Mesenchymal stem cell (in vitro differentiated cells and primary cell): Measurements from ENCODE around the gene DPH7.
A peak's percentile ranks its signal among the peaks of the same experiment; 100 is the strongest.
"Not testable (repeated sequence)": the region's sequence is repeated elsewhere in the genome, so short reads cannot be mapped to it uniquely, and the experiment has no call there.

Experiments
- DNase-seq: peaks from one replicate; pipeline ENCODE4 v3.0.0-alpha.2; 2013
- H2AFZ ChIP-seq: one replicate; pipeline ENCODE4 v1.6.1; 2013; ENCODE audit warnings: low read depth, mild to moderate bottlenecking, control low read depth, inconsistent platforms, low read length, moderate library complexity
- H2AK5ac ChIP-seq: 2 replicates; pipeline ENCODE4 v1.6.1; 2013; ENCODE audit warnings: low read length, moderate library complexity, mild to moderate bottlenecking, inconsistent platforms; ENCODE audit not compliant: severe bottlenecking
- H2BK120ac ChIP-seq: one replicate; pipeline ENCODE4 v1.6.1; 2013; ENCODE audit warnings: low read depth, mild to moderate bottlenecking, inconsistent platforms, low read length, moderate library complexity
- H2BK12ac ChIP-seq, 2 experiments: one replicate each; pipeline ENCODE4 v1.6.1; 2013; ENCODE audit warnings: inconsistent platforms in 2 of 2, low read length in 2 of 2, mild to moderate bottlenecking in 2 of 2, moderate library complexity in 2 of 2, control low read depth in 1 of 2
- H2BK15ac ChIP-seq: one replicate; pipeline ENCODE4 v1.6.1; 2013; ENCODE audit warnings: mild to moderate bottlenecking, low read depth, inconsistent platforms; ENCODE audit not compliant: poor library complexity, severe bottlenecking
- H2BK5ac ChIP-seq: 2 replicates; pipeline ENCODE4 v1.6.1; 2013; ENCODE audit warnings: low read depth, mild to moderate bottlenecking, low read length, control low read depth, inconsistent platforms; ENCODE audit not compliant: poor library complexity, severe bottlenecking
- H3K14ac ChIP-seq, 2 experiments: one replicate each; pipeline ENCODE4 v1.6.1; 2013; ENCODE audit warnings: inconsistent platforms in 2 of 2, low read length in 2 of 2, control low read depth in 1 of 2, mild to moderate bottlenecking in 1 of 2, moderate library complexity in 1 of 2
- H3K18ac ChIP-seq, 2 experiments: one replicate each; pipeline ENCODE4 v1.6.1; 2013; ENCODE audit warnings: inconsistent platforms in 2 of 2, low read length in 2 of 2, control low read depth in 1 of 2, low read depth in 1 of 2, mild to moderate bottlenecking in 1 of 2
- H3K23ac ChIP-seq, 2 experiments: one replicate each; pipeline ENCODE4 v1.6.1; 2013; ENCODE audit warnings: inconsistent platforms in 2 of 2, low read length in 2 of 2, mild to moderate bottlenecking in 2 of 2, moderate library complexity in 2 of 2, control low read depth in 1 of 2
- H3K27ac ChIP-seq: 2 replicates; pipeline ENCODE4 v1.5.1; 2013; ENCODE audit warnings: mild to moderate bottlenecking, moderate library complexity, low read length, control low read depth, inconsistent platforms; ENCODE audit not compliant: poor library complexity, severe bottlenecking
- H3K27me3 ChIP-seq, 2 experiments: 2 replicates each; pipeline versions ENCODE4 v1.6.1 to v1.7.0; 2013; ENCODE audit warnings: low read length in 2 of 2, mild to moderate bottlenecking in 2 of 2, moderate library complexity in 2 of 2, control low read depth in 1 of 2, inconsistent platforms in 1 of 2; ENCODE audit not compliant: control insufficient read depth in 1 of 2, insufficient read depth in 1 of 2
- H3K36me3 ChIP-seq, 2 experiments: 2 replicates each; pipeline versions ENCODE4 v1.6.1 to v1.7.0; 2013; ENCODE audit warnings: low read length in 2 of 2, control low read depth in 1 of 2, inconsistent platforms in 1 of 2, low read depth in 1 of 2, mild to moderate bottlenecking in 1 of 2; ENCODE audit not compliant: insufficient read depth in 2 of 2, control insufficient read depth in 1 of 2
- H3K4ac ChIP-seq, 2 experiments: one replicate each; pipeline ENCODE4 v1.6.1; 2013; ENCODE audit warnings: inconsistent platforms in 2 of 2, low read length in 2 of 2, mild to moderate bottlenecking in 2 of 2, moderate library complexity in 2 of 2, control low read depth in 1 of 2, low read depth in 1 of 2
- H3K4me1 ChIP-seq: 2 replicates; pipeline ENCODE4 v1.6.1; 2013; ENCODE audit warnings: low read depth, low read length, control low read depth; ENCODE audit not compliant: control insufficient read depth, insufficient read depth
- H3K4me2 ChIP-seq: 2 replicates; pipeline ENCODE4 v1.6.1; 2013; ENCODE audit warnings: low read length, mild to moderate bottlenecking, inconsistent platforms; ENCODE audit not compliant: poor library complexity, severe bottlenecking
- H3K4me3 ChIP-seq, 2 experiments: 2 replicates each; pipeline versions ENCODE4 v1.5.1 to v1.7.0; 2013; ENCODE audit warnings: low read length in 2 of 2, mild to moderate bottlenecking in 2 of 2, control low read depth in 1 of 2, low read depth in 1 of 2; ENCODE audit not compliant: insufficient read depth in 1 of 2
- H3K79me1 ChIP-seq: replicated peaks from 2 replicates; pipeline ENCODE4 v1.6.1; 2013; ENCODE audit warnings: mild to moderate bottlenecking, control low read depth, low read length, inconsistent platforms; ENCODE audit not compliant: poor library complexity, severe bottlenecking
- H3K9ac ChIP-seq: 2 replicates; pipeline ENCODE4 v1.7.0; 2013; ENCODE audit warnings: mild to moderate bottlenecking, low read length, moderate library complexity
- H3K9me3 ChIP-seq: 2 replicates; pipeline ENCODE4 v1.7.0; 2013; ENCODE audit warnings: mild to moderate bottlenecking, low read length; ENCODE audit not compliant: control insufficient read depth
- H4K8ac ChIP-seq: one replicate; pipeline ENCODE4 v1.6.1; 2013; ENCODE audit warnings: inconsistent platforms, mild to moderate bottlenecking, low read length, moderate library complexity
- H4K91ac ChIP-seq: one replicate; pipeline ENCODE4 v1.6.1; 2013; ENCODE audit warnings: mild to moderate bottlenecking, low read length, inconsistent platforms
- WGBS: methylation state at CpG from one replicate; pipeline ENCODE4 v1.1.7; 2013; ENCODE audit warnings: mixed read lengths; 5-methylcytosine and 5-hydroxymethylcytosine counted together

The DPH7 gene

DNA sequence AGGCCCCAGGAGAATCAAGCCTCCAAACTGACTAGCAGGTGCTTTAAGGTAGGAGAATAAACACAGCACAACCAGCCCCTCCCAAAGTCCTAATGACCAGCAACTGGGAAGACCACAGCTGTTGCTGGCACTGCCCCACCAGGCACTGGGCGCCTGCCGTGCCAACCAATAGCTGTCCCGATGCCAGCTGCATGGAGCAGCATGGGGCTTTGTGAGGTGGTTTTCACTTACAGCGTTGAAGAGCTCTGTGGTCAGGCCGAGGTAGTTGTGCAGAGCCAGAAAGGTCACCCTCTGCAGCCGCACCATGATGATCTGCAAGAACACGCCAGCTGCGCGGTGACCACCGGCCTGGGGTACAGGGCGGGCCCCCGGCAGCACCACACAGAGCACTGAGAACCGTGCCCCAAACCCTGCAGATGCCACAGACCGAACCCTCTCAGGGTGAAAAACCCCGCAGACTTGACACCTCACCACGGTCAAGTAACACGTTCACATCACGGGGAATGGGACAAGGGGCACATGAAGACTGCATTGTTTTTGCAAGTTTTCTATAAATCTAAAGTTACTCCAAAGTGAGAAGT is 57.2 kb downstream of the DPH7 start:
- H3K27ac ChIP-seq = no peak overlapping the region
- H2BK15ac ChIP-seq = no peak overlapping the region
- peaks cover 7% of the 10 kb centered on the region for H3K4me1 ChIP-seq
- H2BK5ac ChIP-seq = no peak overlapping the region
- no peak overlapping the region for H3K4me2 ChIP-seq
- H3K9me3 ChIP-seq = no peaks in the 10 kb centered on the region
- H2AFZ ChIP-seq = no peak overlapping the region
- DNase-seq = no peak
- H3K18ac ChIP-seq = no peak overlapping the region
- no peak overlapping the region for H3K23ac ChIP-seq
- H4K8ac ChIP-seq = no peak overlapping the region
- H4K91ac ChIP-seq = no peak overlapping the region
- no peak overlapping the region for H3K9ac ChIP-seq
- no peak overlapping the region for H3K14ac ChIP-seq
- H3K79me1 ChIP-seq = no peaks in the 10 kb centered on the region
- no peak overlapping the region for H3K4me3 ChIP-seq
- no peak overlapping the region for H3K4ac ChIP-seq
- 94% methylated on average over 18 of the region's 18 CpGs for WGBS
- peaks cover 0 to 10% of the 10 kb centered on the region in 2 experiments for H3K36me3 ChIP-seq
- no peak overlapping the region for H2AK5ac ChIP-seq
- H2BK120ac ChIP-seq = no peak overlapping the region
- no peak overlapping the region for H2BK12ac ChIP-seq
- no peaks in the 10 kb centered on the region for H3K27me3 ChIP-seq

DNA sequence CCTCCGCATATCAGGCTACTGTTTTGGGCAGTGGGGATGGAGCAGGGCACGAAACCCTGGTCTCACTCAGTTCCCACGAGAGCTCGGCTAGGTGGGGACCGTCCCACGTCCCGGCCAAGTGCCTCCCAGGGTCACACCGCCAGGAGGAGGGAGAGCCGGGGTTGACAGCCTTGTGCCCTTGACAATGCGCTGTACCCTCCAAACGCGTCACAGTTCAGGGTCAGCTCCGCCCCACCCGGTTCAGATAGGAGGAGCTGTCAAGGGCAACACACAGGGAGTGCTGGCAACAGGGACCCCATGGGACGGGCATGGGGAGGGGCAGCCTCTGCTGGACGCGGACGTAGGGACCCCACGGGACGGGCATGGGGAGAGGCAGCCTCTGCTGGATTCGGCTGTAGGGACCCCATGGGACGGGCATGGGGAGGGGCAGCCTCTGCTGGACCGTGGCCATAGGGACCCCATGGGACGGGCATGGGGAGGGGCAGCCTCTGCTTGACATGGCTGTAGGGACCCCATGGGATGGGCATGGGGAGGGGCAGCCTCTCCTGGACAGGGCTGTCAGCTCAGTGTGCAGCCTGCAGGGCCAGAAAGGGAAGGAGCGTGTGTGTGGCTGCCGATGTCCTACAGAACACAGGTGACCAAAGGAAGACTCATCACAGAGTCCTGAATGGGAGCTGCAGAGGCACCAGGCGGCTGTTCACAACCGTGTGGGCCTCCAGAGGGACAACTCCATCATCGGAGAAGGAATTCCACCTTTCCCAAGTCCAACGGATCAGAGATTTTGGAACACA is 57.9 kb downstream of the DPH7 start:
- Histone ChIP-seq H2AFZ (no peak overlapping the region), H3K9ac (no peak overlapping the region), H4K8ac (no peak overlapping the region), H2BK5ac (no peak overlapping the region), H3K36me3 (peaks cover 0 to 10% of the 10 kb centered on the region in 2 experiments), H2AK5ac (no peak overlapping the region), H4K91ac (no peak overlapping the region), H3K14ac (peak overlapping the region in 1 of 2 experiments; percentile 19), H3K79me1 (no peaks in the 10 kb centered on the region), H2BK15ac (no peak overlapping the region), H2BK120ac (no peak overlapping the region), H3K9me3 (no peaks in the 10 kb centered on the region), H2BK12ac (no peak overlapping the region), H3K18ac (no peak overlapping the region), H3K27me3 (no peaks in the 10 kb centered on the region), H3K4me3 (no peak overlapping the region), H3K23ac (no peak overlapping the region), H3K4me2 (no peak overlapping the region), H3K27ac (no peak overlapping the region), H3K4me1 (peaks cover 7% of the 10 kb centered on the region), H3K4ac (no peak overlapping the region)
- DNase-seq = no peak
- WGBS = 85% methylated on average over 30 of the region's 30 CpGs

DNA sequence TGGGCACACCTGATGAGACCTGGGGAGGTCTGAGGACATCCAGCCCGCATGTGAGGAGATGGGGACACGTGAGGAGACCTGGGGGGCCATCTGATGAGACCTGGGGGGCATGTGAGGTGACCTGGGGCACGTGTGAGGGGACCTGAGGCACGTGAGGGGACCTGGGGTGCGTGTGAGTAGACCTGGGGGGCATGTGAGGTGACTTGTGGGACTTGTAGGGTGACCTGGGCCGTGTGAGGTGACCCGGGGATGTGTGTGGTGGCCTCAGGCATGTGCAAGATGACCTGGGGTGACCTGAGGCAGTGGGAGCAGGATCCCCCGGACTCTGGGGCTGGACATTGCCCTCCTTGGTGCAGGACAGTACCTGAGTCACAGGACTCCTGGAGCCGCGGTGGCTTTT is 59.2 kb downstream of the DPH7 start:
- Histone ChIP-seq H4K8ac (no peak overlapping the region), H3K79me1 (no peaks in the 10 kb centered on the region), H3K4me2 (no peak overlapping the region), H2BK5ac (no peak overlapping the region), H3K23ac (no peak overlapping the region), H3K36me3 (peaks cover 0 to 10% of the 10 kb centered on the region in 2 experiments), H2BK15ac (no peak overlapping the region), H3K9me3 (no peaks in the 10 kb centered on the region), H2AK5ac (no peak overlapping the region), H3K9ac (no peak overlapping the region), H3K4me1 (peaks cover 7% of the 10 kb centered on the region), H3K27me3 (no peaks in the 10 kb centered on the region), H2BK12ac (peak overlapping the region in 1 of 2 experiments; percentile 21), H3K14ac (no peak overlapping the region), H2BK120ac (no peak overlapping the region), H2AFZ (no peak overlapping the region), H3K4ac (no peak overlapping the region), H4K91ac (no peak overlapping the region), H3K27ac (no peak overlapping the region), H3K4me3 (no peak overlapping the region), H3K18ac (peak overlapping the region in 1 of 2 experiments; percentile 14)
- DNase-seq = no peak
- 73% methylated on average over 10 of the region's 10 CpGs for WGBS

DNA sequence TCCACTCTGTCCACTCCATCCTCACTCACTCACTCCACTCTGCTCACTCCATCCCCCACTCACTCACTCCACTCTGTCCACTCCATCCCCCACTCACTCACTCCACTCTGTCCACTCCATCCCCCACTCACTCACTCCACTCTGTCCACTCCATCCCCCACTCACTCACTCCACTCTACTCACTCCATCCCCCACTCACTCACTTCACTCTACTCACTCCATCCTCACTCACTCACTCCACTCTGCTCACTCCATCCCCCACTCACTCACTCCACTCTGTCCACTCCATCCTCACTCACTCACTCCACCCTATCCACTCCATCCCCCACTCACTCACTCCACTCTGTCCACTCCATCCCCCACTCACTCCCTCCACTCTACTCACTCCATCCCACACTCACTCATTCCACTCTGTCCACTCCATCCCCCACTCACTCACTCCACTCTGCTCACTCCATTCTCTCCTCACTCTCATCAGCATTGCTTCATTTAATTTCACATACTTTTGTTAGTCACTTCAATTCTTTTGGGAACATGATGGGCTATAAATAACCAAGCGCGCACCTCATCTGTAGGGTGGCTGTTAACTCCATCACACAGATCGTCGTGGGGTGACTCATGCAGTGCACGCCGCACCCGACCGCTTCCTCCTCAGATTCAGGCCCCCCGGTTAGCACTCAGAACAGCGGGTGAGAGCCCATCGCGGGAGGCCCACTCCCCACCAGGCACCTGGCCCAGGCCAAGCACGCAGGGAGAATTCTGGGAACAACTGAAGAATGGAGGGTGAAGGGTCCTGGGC is 59.9 kb downstream of the DPH7 start:
- not testable (repeated sequence) for DNase-seq, H3K27me3 ChIP-seq, H3K79me1 ChIP-seq, H2BK120ac ChIP-seq, H3K4ac ChIP-seq, H4K8ac ChIP-seq, H3K23ac ChIP-seq, H2AFZ ChIP-seq, H3K14ac ChIP-seq, H3K4me1 ChIP-seq, H2AK5ac ChIP-seq, H3K9ac ChIP-seq, H2BK15ac ChIP-seq, H2BK12ac ChIP-seq, H2BK5ac ChIP-seq, H3K9me3 ChIP-seq, H3K4me2 ChIP-seq, H4K91ac ChIP-seq, H3K27ac ChIP-seq, H3K4me3 ChIP-seq
- peak overlapping the region in 1 of 2 experiments; percentile 14 for H3K18ac ChIP-seq
- WGBS = 85% methylated on average over 13 of the region's 13 CpGs
- H3K36me3 ChIP-seq = peaks cover 0 to 10% of the 10 kb centered on the region in 2 experiments
